Measurements from ENCODE around the gene IMP4.

GRCh38 chr2:130359466-130359865 is 16.8 kb downstream of the IMP4 start:
- TF ChIP-seq POLR2AphosphoS5 (IDR thresholded peaks at IDR 0.05), result no peak
- no peak for TF ChIP-seq POLR2A (IDR thresholded peaks at IDR 0.05)
